ENCODE measurements around the gene BUD31. TPM values are rescaled to one million over a fixed set of nuclear protein-coding genes. Genes with fewer than 3 reads are reported as not detected.

The BUD31 gene
- total RNA-seq, 4 donors from 2014 or later, result 61.8 to 82.0 (median 66.2) TPM

DNA sequence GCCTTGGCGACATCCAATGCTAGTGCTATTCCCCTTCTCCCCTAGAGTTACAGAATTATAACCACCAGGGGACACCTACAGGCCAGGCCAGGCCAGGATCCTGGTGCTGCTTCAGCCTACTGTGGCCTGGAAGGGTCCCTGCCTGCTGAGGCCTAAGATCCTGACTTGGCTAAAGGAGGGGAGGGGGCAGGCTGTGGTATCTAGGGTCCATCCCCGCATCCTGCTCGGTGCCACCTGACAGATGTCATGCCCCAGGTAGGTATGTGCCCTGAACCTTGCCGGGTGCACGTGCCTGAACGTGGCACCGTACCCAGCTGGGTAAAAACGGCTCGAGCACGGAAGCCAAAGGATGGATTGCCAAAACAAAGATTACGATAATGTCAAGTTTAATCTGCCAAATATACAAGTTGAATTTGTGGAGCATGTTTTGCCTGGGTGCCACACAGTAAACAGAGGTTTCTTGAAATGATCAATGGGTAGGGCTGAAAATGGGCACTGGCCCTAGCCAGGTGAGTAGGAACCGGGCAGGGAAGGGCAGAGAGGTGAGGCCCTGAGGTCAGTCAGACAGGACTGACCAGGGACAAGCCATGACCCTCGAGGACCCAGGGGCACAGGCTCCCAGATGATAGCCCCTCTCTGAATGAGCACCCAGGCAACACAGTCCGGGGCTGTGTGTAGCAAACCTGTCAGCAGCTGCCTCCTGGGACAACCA lies 13.0 kb upstream of the BUD31 start:
- Histone ChIP-seq H3K4me3 (no peak overlapping the region), H3K27ac (replicated peaks in 1 of 4) (no peak overlapping the region), H3K9me3 (no peaks in the 10 kb centered on the region), H3K4me1 (peaks cover 21 to 27% (median 24%) of the 10 kb centered on the region in 4 donors), H3K36me3 (peaks cover 43 to 87% (median 80%) of the 10 kb centered on the region in 4 donors), H3K27me3 (no peaks in the 10 kb centered on the region)
- intact Hi-C loops (cut with DNase I), result no loop called here
- no peak for DNase-seq (ENCODE audit: extremely low spot score)
- 81% methylated on average over 13 of the region's 14 CpGs for WGBS
- TF ChIP-seq EP300 (IDR thresholded peaks at IDR 0.05), result no peak
- no peak for TF ChIP-seq POLR2AphosphoS5 (IDR thresholded peaks at IDR 0.05)
- TF ChIP-seq POLR2A (IDR thresholded peaks at IDR 0.05; ENCODE audit: low read depth), result no peak
- TF ChIP-seq, protein P1, sequence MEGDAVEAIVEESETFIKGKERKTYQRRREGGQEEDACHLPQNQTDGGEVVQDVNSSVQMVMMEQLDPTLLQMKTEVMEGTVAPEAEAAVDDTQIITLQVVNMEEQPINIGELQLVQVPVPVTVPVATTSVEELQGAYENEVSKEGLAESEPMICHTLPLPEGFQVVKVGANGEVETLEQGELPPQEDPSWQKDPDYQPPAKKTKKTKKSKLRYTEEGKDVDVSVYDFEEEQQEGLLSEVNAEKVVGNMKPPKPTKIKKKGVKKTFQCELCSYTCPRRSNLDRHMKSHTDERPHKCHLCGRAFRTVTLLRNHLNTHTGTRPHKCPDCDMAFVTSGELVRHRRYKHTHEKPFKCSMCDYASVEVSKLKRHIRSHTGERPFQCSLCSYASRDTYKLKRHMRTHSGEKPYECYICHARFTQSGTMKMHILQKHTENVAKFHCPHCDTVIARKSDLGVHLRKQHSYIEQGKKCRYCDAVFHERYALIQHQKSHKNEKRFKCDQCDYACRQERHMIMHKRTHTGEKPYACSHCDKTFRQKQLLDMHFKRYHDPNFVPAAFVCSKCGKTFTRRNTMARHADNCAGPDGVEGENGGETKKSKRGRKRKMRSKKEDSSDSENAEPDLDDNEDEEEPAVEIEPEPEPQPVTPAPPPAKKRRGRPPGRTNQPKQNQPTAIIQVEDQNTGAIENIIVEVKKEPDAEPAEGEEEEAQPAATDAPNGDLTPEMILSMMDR (IDR thresholded peaks at IDR 0.05), result no peak

DNA sequence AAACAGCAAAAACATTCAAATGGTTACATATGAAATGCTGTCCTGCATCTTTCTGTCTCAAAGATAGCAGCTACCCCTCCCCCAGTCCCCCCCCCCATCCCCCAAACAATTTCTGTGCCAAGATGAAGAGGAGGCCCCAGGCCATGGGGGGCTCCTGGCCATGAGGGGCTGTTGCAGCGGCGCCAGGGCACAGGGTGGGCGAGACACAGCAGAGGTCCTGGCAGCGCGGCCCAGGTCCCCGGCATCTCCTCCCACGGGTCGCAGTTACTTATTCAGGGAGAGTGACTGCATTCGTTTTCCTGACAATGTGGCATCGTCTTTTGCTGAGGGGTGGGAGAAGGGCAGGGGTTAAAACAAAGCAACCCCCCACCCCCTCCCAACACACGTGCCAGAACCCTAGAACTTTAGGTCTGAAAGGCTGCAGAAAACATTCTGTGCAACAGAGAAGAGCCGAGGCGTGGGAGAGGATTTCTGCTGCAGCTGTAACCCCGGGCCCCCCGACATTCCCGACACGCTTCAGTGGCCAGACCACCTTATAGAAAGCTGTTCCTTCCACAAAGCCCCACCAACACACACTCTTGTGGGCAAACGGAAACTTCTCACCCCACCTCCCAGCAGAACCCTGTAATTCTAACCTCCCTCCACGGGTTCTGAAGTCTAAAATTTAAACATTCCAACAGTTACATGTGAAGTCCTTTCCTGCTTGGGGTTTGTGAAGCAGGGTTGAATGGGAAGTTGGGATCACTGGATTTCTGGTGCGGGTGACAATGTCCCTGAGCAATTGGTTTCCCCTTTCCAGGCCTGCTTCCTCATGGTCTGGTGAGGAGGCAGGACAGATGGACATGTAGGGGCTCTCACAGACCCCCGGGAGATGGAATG lies 12.1 kb upstream of the BUD31 start:
- DNase-seq (ENCODE audit: extremely low spot score), result no peak
- TF ChIP-seq POLR2AphosphoS5 (IDR thresholded peaks at IDR 0.05), result no peak
- Histone ChIP-seq H3K36me3 (peaks cover 45 to 87% (median 80%) of the 10 kb centered on the region in 4 donors), H3K27ac (replicated peaks in 1 of 4) (no peak overlapping the region), H3K4me1 (peaks cover 21 to 27% (median 24%) of the 10 kb centered on the region in 4 donors), H3K27me3 (no peaks in the 10 kb centered on the region), H3K4me3 (no peak overlapping the region), H3K9me3 (no peaks in the 10 kb centered on the region)
- intact Hi-C loops (cut with DNase I), result no loop called here
- 77% methylated on average over 21 of the region's 21 CpGs for WGBS

DNA sequence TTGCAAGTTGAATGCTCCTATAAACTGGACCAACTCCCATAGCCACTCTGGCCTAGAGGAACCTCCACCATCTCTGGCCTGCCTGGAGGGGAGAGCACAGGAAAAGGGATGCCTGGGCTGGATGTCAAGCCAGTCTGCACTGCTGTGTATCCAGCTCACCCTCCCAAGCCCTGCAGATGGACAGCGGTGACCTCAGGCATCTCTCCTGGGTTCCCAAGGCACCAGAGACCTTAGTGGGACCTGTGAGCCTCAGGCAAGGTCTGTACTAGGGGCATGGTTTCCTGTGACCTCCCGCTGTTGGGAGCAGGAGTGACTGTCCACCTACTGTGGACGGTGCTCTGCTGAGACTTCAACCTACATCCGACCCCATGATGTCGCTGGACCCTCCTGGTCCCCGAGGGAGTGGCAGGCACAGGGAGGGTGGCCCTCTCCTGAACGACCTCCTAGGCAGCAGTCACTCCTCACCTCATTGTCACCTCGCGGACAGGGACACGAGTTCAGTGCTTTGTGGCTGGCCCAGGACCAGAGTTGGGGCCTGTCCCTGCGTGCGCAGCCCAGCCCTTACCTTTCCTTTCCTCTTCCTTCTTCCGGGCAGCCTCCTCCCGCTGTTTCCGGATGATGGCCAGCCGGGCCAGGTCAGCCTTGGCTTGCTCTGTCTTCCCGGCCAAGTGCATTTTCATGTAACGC lies 11.3 kb upstream of the BUD31 start:
- peaks cover 52 to 89% (median 84%) of the 10 kb centered on the region in 4 donors for H3K36me3 ChIP-seq
- no peaks in the 10 kb centered on the region for H3K27me3 ChIP-seq
- no peak overlapping the region for H3K27ac ChIP-seq (replicated peaks in 1 of 4)
- DNase-seq (ENCODE audit: extremely low spot score), result no peak
- no peaks in the 10 kb centered on the region for H3K9me3 ChIP-seq
- H3K4me3 ChIP-seq, result no peak overlapping the region
- peaks cover 14 to 19% (median 17%) of the 10 kb centered on the region in 4 donors for H3K4me1 ChIP-seq
- 86% methylated on average over 16 of the region's 18 CpGs for WGBS
- TF ChIP-seq POLR2AphosphoS5 (IDR thresholded peaks at IDR 0.05) (peak in 1 of 2 donors; percentile 41), POLR2A (IDR thresholded peaks at IDR 0.05; ENCODE audit: low read depth) (no peak)
- intact Hi-C loops (cut with DNase I), result no loop called here

DNA sequence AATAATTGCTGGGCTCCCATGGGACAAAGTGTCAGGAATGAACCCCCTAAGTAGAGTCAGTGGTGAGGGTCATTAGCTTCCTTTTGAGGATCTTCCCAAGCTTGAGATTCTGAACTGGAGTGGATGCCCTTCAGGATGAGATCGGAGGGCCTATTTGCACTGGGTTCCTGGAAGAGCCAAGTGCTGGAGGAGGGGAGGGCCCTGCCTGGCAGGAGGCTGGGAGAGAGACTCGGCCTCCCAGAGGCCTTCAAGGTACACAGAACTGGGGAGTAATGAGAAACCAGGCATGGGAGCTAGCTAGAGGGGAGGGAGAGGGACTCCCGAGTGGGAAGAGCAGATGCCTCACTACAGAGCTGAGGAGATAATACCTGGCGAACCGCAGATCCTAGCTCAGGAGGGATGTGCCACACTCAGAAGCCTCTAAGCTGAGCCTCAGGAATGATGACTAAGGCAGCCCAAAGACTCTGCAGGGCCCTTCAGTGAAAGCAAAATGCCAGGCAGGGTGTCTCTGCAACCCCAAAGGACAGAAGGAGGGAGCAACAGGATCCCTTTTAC lies 9.8 kb upstream of the BUD31 start:
- H3K4me3 ChIP-seq, result no peak overlapping the region
- H3K9me3 ChIP-seq, result no peaks in the 10 kb centered on the region
- H3K36me3 ChIP-seq, result peaks cover 56 to 99% (median 93%) of the 10 kb centered on the region in 4 donors
- H3K4me1 ChIP-seq, result peaks cover under 1 to 6% (median 3%) of the 10 kb centered on the region in 4 donors
- DNase-seq (ENCODE audit: extremely low spot score), result no peak
- H3K27ac ChIP-seq (replicated peaks in 1 of 4), result no peak overlapping the region
- TF ChIP-seq POLR2A (IDR thresholded peaks at IDR 0.05; ENCODE audit: low read depth) (no peak), EP300 (IDR thresholded peaks at IDR 0.05) (no peak), POLR2AphosphoS5 (IDR thresholded peaks at IDR 0.05) (no peak)
- TF ChIP-seq, protein P1 (IDR thresholded peaks at IDR 0.05), result no peak
- WGBS, result 64% methylated on average over 4 of the region's 5 CpGs
- H3K27me3 ChIP-seq, result no peaks in the 10 kb centered on the region
- intact Hi-C loops (cut with DNase I), result no loop called here

DNA sequence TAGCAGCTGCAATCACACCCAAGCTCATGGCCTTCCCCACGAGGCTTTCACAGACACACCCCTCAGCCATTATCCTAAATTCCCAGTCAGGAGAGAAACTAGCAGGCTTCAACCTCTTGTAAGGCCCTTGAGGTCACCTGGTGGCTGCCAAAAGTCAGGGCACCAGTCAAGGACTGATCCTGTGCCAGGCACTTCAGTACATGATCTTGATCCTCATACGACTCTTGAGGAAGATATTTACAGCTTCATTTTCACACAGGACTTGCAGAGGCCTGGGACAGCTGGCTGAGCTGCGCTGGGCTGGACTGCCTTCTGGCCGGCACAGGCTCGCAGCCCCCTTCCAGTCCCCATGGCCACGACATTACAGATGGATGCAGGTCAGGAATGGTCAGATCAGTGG lies 9.2 kb upstream of the BUD31 start:
- Histone ChIP-seq H3K4me3 (no peak overlapping the region), H3K4me1 (peaks cover 4 to 9% (median 8%) of the 10 kb centered on the region in 4 donors), H3K36me3 (peaks cover 63 to 100% (median 97%) of the 10 kb centered on the region in 4 donors), H3K27ac (replicated peaks in 1 of 4) (no peak overlapping the region), H3K27me3 (no peaks in the 10 kb centered on the region), H3K9me3 (no peaks in the 10 kb centered on the region)
- DNase-seq (ENCODE audit: extremely low spot score), result no peak
- TF ChIP-seq EP300 (IDR thresholded peaks at IDR 0.05), result no peak
- TF ChIP-seq, protein P1 (IDR thresholded peaks at IDR 0.05), result no peak
- TF ChIP-seq POLR2AphosphoS5 (IDR thresholded peaks at IDR 0.05), result no peak
- no peak for TF ChIP-seq POLR2A (IDR thresholded peaks at IDR 0.05; ENCODE audit: low read depth)
- WGBS, result 29% methylated on average over 1 of the region's 6 CpGs
- intact Hi-C loops (cut with DNase I), result no loop called here
